Osteoblast (primary cell): Measurements from ENCODE around the gene TGM2. TPM values are rescaled to one million over a fixed set of nuclear protein-coding genes. Genes with fewer than 3 reads are reported as not detected.

Source experiments
- DNase-seq: peaks from one replicate; pipeline ENCODE4 v3.0.0; 2011; ENCODE audit warnings: low spot score, mixed read lengths; ENCODE audit not compliant: insufficient read length; ENCODE audit errors: missing footprints
- H2AFZ ChIP-seq: 2 replicates; pipeline ENCODE4 v1.6.0; 2011; ENCODE audit warnings: mild to moderate bottlenecking, low read length
- H3K27ac ChIP-seq: 2 replicates; pipeline ENCODE4 v1.5.1; 2011; ENCODE audit warnings: mild to moderate bottlenecking, low read depth, low read length, moderate library complexity
- H3K27me3 ChIP-seq: 2 replicates; pipeline ENCODE4 v1.6.0; 2012; ENCODE audit warnings: mild to moderate bottlenecking, control low read depth, inconsistent platforms, low read length, moderate library complexity; ENCODE audit not compliant: insufficient read depth
- H3K36me3 ChIP-seq: 2 replicates; pipeline ENCODE4 v1.5.1; 2011; ENCODE audit warnings: mild to moderate bottlenecking, low read length, control low read depth, moderate library complexity; ENCODE audit not compliant: insufficient read depth
- H3K4me1 ChIP-seq: 2 replicates; pipeline ENCODE4 v1.5.1; 2011; ENCODE audit warnings: mild to moderate bottlenecking, low read length, control low read depth, moderate library complexity; ENCODE audit not compliant: insufficient read depth
- H3K4me2 ChIP-seq: 2 replicates; pipeline ENCODE4 v1.6.0; 2011; ENCODE audit warnings: mild to moderate bottlenecking, low read length; ENCODE audit not compliant: insufficient read depth
- H3K4me3 ChIP-seq: fragments of 200-600 bp; sonication (generic); 3 replicates; pipeline ENCODE4 v1.5.1; 2012; ENCODE audit warnings: mild to moderate bottlenecking, low read length, inconsistent platforms; ENCODE audit not compliant: insufficient read depth
- H3K79me2 ChIP-seq: 2 replicates; pipeline ENCODE4 v1.6.0; 2012; ENCODE audit warnings: mild to moderate bottlenecking, low read length, control low read depth, inconsistent platforms; ENCODE audit not compliant: insufficient read depth
- H3K9me3 ChIP-seq: 2 replicates; pipeline ENCODE4 v1.5.1; 2011; ENCODE audit warnings: low read depth, low read length, control low read depth
- H4K20me1 ChIP-seq: 2 replicates; pipeline ENCODE4 v1.6.0; 2012; ENCODE audit warnings: mild to moderate bottlenecking, low read length, control low read depth; ENCODE audit not compliant: insufficient read depth
- total RNA-seq: library from RNA; depleted of rRNA; stranded (reverse); fragments of >200 nt; gene quantifications from 2 replicates; pipeline ENCODE4 v1.2.3, GENCODE V29; 2012
- TF ChIP-seq, protein P1 (sequence below): IDR thresholded peaks from 2 replicates; pipeline ENCODE4 v1.5.1; 2011; ENCODE audit warnings: mild to moderate bottlenecking, low read depth, low read length, moderate library complexity; ENCODE audit errors: extremely low read depth

The TGM2 gene
- total RNA-seq, 1 donor, result 78.2 TPM

DNA sequence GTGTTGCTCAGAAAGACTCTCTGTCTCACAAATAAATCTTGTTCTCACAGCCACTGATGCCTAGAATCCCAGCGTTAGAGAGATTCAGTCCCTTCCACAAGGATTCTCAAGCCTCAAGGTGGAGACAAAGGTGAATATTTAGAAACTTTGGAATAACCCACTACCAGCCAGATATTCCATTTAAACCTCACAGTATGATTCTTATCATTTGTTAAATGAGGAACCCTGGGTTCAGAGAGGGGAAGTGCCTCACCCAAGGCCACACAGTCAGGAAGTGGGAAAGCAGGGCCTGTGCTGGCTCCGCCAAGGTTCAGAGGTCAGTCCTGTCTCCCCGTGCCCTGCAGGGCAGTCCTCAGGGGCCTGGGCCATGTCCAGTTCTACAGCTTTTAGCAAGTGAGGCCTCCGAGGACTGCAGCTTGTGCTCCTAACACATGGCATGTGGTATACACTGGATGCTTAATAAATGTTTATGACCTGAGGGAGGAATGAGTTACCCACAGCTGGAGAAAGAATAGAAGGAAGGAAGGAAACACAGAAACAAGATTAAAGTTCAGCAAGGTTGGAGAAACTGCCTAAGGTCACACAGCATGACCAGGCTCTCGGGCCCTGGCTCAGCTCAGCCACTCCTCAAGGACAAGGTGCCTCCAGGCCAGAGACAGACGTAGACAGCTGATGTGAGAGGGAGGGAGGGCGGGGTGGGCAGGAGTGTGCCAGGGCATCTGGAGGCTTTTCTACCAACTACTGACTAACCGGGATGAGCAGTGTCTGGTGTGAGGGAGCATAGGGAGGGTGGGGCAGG, 3.9 kb upstream of the TGM2 start:
- Histone ChIP-seq H3K27me3 (no peaks in the 10 kb centered on the region), H3K36me3 (no peaks in the 10 kb centered on the region), H2AFZ (peak overlapping the region; percentile 12), H3K4me2 (no peak overlapping the region), H3K79me2 (peaks cover 15% of the 10 kb centered on the region), H3K4me3 (no peak overlapping the region), H3K27ac (peak overlapping the region; percentile 92), H3K9me3 (no peaks in the 10 kb centered on the region), H3K4me1 (peaks cover 84% of the 10 kb centered on the region), H4K20me1 (no peaks in the 10 kb centered on the region)
- no peak for DNase-seq
- TF ChIP-seq, protein P1, sequence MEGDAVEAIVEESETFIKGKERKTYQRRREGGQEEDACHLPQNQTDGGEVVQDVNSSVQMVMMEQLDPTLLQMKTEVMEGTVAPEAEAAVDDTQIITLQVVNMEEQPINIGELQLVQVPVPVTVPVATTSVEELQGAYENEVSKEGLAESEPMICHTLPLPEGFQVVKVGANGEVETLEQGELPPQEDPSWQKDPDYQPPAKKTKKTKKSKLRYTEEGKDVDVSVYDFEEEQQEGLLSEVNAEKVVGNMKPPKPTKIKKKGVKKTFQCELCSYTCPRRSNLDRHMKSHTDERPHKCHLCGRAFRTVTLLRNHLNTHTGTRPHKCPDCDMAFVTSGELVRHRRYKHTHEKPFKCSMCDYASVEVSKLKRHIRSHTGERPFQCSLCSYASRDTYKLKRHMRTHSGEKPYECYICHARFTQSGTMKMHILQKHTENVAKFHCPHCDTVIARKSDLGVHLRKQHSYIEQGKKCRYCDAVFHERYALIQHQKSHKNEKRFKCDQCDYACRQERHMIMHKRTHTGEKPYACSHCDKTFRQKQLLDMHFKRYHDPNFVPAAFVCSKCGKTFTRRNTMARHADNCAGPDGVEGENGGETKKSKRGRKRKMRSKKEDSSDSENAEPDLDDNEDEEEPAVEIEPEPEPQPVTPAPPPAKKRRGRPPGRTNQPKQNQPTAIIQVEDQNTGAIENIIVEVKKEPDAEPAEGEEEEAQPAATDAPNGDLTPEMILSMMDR, result no peak

DNA sequence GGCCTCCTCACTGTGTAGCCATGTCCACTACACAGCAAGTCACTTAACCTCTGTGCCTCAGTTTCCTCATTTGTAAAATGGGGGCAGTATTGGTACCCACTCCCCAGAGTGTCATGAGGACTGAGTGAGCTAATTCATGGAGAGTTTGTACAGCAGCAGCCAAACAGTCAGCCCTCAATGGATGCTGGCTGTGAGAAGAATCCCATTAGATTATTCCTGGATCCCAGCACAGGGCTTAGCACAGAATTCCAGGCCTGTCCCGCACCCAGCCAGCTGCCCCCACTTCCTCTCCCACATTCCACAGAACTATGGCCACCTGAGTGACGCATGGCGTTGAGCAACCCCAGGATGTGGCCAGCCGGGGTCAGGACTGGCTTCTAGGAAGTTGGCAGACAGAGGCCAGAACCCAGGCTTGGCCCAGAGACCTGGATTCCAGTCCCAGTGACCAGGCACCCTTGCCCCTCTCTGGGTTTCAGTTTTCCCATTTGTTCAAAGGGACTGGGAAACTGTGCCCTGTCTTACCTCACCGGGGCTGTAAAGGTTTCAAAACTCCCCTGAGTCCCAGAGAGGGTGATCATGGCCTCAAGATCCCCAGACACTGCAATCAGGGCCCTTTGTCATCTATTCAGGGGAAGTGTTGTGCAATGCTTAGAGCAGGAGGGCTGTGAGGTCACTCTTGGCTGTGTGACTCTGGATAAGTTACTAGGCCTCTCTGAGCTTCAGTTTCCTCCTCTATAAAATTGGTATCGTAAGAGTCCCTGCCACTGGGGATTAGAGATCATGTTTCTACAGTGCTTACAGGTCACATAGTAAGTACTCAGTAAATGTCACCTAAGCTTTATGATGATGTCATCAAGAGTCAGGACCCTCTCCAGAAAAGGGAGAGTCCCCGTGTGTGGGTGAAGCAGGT, 3.0 kb upstream of the TGM2 start:
- TF ChIP-seq, protein P1, result no peak
- Histone ChIP-seq H2AFZ (no peak overlapping the region), H3K27ac (peak overlapping the region; percentile 92), H3K4me1 (peaks cover 85% of the 10 kb centered on the region), H3K4me2 (peak overlapping the region; percentile 18), H3K27me3 (no peaks in the 10 kb centered on the region), H4K20me1 (no peaks in the 10 kb centered on the region), H3K79me2 (peaks cover 24% of the 10 kb centered on the region), H3K9me3 (no peaks in the 10 kb centered on the region), H3K36me3 (peaks cover 3% of the 10 kb centered on the region), H3K4me3 (no peak overlapping the region)
- DNase-seq, result peak; percentile 86

DNA sequence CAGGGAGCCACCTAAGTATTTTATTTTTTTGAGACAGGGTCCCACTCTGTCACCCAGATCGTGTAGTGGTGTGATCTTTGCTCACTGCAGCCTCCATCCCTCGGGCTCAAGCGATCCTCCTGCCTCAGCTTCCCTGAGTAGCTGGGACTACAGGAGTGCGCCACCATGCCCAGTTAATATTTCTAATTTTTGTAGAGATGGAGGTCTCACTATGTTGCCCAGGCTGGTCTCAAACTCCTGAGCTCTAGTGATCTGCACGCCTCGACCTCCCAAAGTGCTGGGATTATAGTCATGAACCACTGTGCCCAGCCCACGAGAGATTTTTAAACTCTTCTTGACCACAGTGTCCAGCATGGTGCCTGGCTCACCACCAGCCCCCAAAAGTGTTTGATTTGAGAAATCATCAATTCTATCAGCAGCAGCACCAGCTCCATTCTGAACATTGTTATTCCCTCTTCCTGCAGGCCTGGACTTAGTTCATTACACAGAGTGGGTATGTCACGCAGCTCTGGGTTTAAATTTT, 2.3 kb upstream of the TGM2 start:
- no peak overlapping the region for H2AFZ ChIP-seq
- peaks cover 3% of the 10 kb centered on the region for H3K36me3 ChIP-seq
- H3K4me2 ChIP-seq, result no peak overlapping the region
- H3K27me3 ChIP-seq, result no peaks in the 10 kb centered on the region
- no peaks in the 10 kb centered on the region for H4K20me1 ChIP-seq
- TF ChIP-seq, protein P1, result no peak
- no peak for DNase-seq
- H3K9me3 ChIP-seq, result no peaks in the 10 kb centered on the region
- peak overlapping the region; percentile 92 for H3K27ac ChIP-seq
- peaks cover 83% of the 10 kb centered on the region for H3K4me1 ChIP-seq
- no peak overlapping the region for H3K4me3 ChIP-seq
- peaks cover 27% of the 10 kb centered on the region for H3K79me2 ChIP-seq
